ENCODE measurements around the gene NDUFB2.

Gene NDUFB2

GRCh38 chr7:140752533-140752932 is 56.0 kb downstream of the NDUFB2 start:
- Histone ChIP-seq H3K4me3 (ENCODE audit: low read depth, low read length) (no peak overlapping the region), H3K9me3 (ENCODE audit: control insufficient read depth, insufficient read depth, low read depth, low read length) (no peaks in the 10 kb centered on the region), H3K36me3 (ENCODE audit: control insufficient read depth in 2 of 2, insufficient read depth in 1 of 2, low read length in 2 of 2) (peaks cover 0 to 29% of the 10 kb centered on the region in 2 experiments; a peak in 1 of 3 replicates), H3K27ac (ENCODE audit: extremely low read depth, low read depth, low read length) (no peak overlapping the region), H3K4me1 (ENCODE audit: control insufficient read depth, insufficient read depth, low read length) (no peaks in the 10 kb centered on the region)
- CTCF ChIA-PET: interaction anchor here (0.6 to 1.8 kb wide), 2 partner anchors 13 to 14 kb away, joined by 4 read pairs; no protein-coding TSS in a partner anchor
- TF ChIP-seq TCF7L2 (IDR thresholded peaks at IDR 0.05; ENCODE audit: borderline replicate concordance, low read depth, low read length) (no peak), ZSCAN23 (tag by site-specific recombination; IDR thresholded peaks at IDR 0.05) (no peak), ZNF292 (tag by site-specific recombination; IDR thresholded peaks at IDR 0.05; ENCODE audit: borderline replicate concordance, low read depth) (no peak), ZNF221 (tag by site-specific recombination; IDR thresholded peaks at IDR 0.05; ENCODE audit: borderline replicate concordance) (no peak), ZNF146 (tag by site-specific recombination; IDR thresholded peaks at IDR 0.05) (no peak), ZNF394 (tag by site-specific recombination; IDR thresholded peaks at IDR 0.05; ENCODE audit: borderline replicate concordance) (no peak), ZNF157 (tag by site-specific recombination; IDR thresholded peaks at IDR 0.05) (no peak), WT1 (tag by site-specific recombination; IDR thresholded peaks at IDR 0.05) (no peak), ZNF521 (tag by site-specific recombination; IDR thresholded peaks at IDR 0.05) (no peak), KLF9 (tag by site-specific recombination; IDR thresholded peaks at IDR 0.05; ENCODE audit: low read depth) (no peak), ZNF654 (tag by site-specific recombination; IDR thresholded peaks at IDR 0.05; ENCODE audit: low read depth) (no peak), ZBTB1 (tag by site-specific recombination; IDR thresholded peaks at IDR 0.05) (no peak), ZSCAN16 (tag by site-specific recombination; IDR thresholded peaks at IDR 0.05) (no peak), ZNF239 (tag by site-specific recombination; IDR thresholded peaks at IDR 0.05) (no peak), ZNF837 (tag by site-specific recombination; IDR thresholded peaks at IDR 0.05) (no peak)
- TF ChIP-seq, protein P1, sequence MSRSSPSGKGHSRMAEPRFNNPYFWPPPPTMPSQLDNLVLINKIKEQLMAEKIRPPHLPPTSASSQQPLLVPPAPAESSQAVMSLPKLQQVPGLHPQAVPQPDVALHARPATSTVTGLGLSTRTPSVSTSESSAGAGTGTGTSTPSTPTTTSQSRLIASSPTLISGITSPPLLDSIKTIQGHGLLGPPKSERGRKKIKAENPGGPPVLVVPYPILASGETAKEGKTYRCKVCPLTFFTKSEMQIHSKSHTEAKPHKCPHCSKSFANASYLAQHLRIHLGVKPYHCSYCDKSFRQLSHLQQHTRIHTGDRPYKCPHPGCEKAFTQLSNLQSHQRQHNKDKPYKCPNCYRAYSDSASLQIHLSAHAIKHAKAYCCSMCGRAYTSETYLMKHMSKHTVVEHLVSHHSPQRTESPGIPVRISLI (tag by site-specific recombination; IDR thresholded peaks at IDR 0.05): no peak
- TF ChIP-seq, protein P2, sequence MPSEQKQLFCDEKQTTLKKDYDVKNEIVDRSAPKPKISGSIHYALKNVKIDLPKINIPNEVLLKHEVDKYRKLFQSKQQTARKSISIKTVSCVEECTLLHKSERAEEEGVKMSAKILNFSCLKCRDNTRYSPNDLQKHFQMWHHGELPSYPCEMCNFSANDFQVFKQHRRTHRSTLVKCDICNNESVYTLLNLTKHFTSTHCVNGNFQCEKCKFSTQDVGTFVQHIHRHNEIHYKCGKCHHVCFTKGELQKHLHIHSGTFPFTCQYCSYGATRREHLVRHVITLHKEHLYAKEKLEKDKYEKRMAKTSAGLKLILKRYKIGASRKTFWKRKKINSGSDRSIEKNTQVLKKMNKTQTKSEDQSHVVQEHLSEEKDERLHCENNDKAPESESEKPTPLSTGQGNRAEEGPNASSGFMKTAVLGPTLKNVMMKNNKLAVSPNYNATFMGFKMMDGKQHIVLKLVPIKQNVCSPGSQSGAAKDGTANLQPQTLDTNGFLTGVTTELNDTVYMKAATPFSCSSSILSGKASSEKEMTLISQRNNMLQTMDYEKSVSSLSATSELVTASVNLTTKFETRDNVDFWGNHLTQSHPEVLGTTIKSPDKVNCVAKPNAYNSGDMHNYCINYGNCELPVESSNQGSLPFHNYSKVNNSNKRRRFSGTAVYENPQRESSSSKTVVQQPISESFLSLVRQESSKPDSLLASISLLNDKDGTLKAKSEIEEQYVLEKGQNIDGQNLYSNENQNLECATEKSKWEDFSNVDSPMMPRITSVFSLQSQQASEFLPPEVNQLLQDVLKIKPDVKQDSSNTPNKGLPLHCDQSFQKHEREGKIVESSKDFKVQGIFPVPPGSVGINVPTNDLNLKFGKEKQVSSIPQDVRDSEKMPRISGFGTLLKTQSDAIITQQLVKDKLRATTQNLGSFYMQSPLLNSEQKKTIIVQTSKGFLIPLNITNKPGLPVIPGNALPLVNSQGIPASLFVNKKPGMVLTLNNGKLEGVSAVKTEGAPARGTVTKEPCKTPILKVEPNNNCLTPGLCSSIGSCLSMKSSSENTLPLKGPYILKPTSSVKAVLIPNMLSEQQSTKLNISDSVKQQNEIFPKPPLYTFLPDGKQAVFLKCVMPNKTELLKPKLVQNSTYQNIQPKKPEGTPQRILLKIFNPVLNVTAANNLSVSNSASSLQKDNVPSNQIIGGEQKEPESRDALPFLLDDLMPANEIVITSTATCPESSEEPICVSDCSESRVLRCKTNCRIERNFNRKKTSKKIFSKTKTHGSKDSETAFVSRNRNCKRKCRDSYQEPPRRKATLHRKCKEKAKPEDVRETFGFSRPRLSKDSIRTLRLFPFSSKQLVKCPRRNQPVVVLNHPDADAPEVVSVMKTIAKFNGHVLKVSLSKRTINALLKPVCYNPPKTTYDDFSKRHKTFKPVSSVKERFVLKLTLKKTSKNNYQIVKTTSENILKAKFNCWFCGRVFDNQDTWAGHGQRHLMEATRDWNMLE (tag by site-specific recombination; conservative IDR thresholded peaks at IDR 0.05; ENCODE audit: low read depth): no peak
- POLR2A ChIA-PET: interaction anchor here (0.9 kb wide), 1 partner anchor 11 kb away, joined by 3 read pairs; no protein-coding TSS in a partner anchor

- Histone ChIP-seq H3K4me1 (ENCODE audit: control insufficient read depth, insufficient read depth, low read length) (no peaks in the 10 kb centered on the region), H3K27ac (ENCODE audit: extremely low read depth, low read depth, low read length) (no peak overlapping the region), H3K4me3 (ENCODE audit: low read depth, low read length) (no peak overlapping the region), H3K36me3 (ENCODE audit: control insufficient read depth in 2 of 2, insufficient read depth in 1 of 2, low read length in 2 of 2) (peaks cover 0 to 18% of the 10 kb centered on the region in 2 experiments; a peak in 1 of 3 replicates), H3K9me3 (ENCODE audit: control insufficient read depth, insufficient read depth, low read depth, low read length) (no peaks in the 10 kb centered on the region)
- TF ChIP-seq ZNF449 (tag by site-specific recombination; IDR thresholded peaks at IDR 0.05) (no peak), ZNF16 (tag by site-specific recombination; IDR thresholded peaks at IDR 0.05; ENCODE audit: low read depth) (no peak), ZBTB20 (tag by site-specific recombination; IDR thresholded peaks at IDR 0.05) (no peak)
- CTCF ChIA-PET: interaction anchor here (0.7 to 1.6 kb wide), 3 partner anchors 56 to 900 kb away, joined by 3 read pairs; no protein-coding TSS in a partner anchor
- POLR2A ChIA-PET: no interaction called here
Measured at GRCh38 chr7:140754506-140754905, 58.0 kb downstream of the NDUFB2 start.
